ENCODE data around the gene TNFRSF19. TPM values are rescaled to one million over a fixed set of nuclear protein-coding genes. Genes with fewer than 3 reads are reported as not detected.
A peak's percentile ranks its signal among the peaks of the same experiment; 100 is the strongest.

Gene TNFRSF19
- total and polyA plus RNA-seq, 2 experiments from 2014 or later, result 19.8 to 25.3 TPM

DNA sequence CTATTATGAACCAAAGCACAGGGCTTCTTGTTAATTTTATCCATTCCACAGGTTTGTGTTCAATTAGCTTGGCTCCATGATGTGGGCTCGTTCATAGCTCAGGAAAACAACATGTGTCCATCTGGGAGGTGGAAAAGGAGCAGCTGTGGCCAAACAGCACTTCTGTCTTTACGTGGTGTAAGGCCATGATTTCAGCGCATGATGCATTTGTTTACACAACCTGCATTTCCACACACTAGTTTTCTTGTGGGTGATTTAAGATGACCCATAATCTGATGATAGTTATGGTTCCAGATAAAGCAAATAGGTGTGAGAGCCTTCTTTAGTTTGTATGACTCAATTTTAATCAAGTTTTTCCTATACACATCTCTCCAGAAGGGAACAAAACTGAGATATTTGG lies 101.7 kb downstream of the TNFRSF19 start:
- H3K36me3 ChIP-seq (replicated peaks; ENCODE audit: insufficient read depth, low read depth), result no peaks in the 10 kb centered on the region
- no peak overlapping the region for H3K4me2 ChIP-seq
- H3K79me2 ChIP-seq, result no peaks in the 10 kb centered on the region
- no peak for DNase-seq (ENCODE audit: low spot score)
- no peaks in the 10 kb centered on the region for H3K9me3 ChIP-seq (ENCODE audit: low read depth)
- no peaks in the 10 kb centered on the region for H3K27me3 ChIP-seq
- 84% methylated on average over 3 of the region's 3 CpGs for WGBS (ENCODE audit: low lambda C conversion rate, missing lambda C conversion rate)
- H3K4me3 ChIP-seq, result no peak overlapping the region
- H3K4me1 ChIP-seq (ENCODE audit: insufficient read depth), result peaks cover 18% of the 10 kb centered on the region
- H3K9me2 ChIP-seq (replicated peaks; ENCODE audit: insufficient read depth), result no peaks in the 10 kb centered on the region
- no peaks in the 10 kb centered on the region for H4K20me1 ChIP-seq (ENCODE audit: insufficient read depth, poor library complexity, severe bottlenecking)
- H3K27ac ChIP-seq, result peak overlapping the region; percentile 42
- TF ChIP-seq, protein P1, sequence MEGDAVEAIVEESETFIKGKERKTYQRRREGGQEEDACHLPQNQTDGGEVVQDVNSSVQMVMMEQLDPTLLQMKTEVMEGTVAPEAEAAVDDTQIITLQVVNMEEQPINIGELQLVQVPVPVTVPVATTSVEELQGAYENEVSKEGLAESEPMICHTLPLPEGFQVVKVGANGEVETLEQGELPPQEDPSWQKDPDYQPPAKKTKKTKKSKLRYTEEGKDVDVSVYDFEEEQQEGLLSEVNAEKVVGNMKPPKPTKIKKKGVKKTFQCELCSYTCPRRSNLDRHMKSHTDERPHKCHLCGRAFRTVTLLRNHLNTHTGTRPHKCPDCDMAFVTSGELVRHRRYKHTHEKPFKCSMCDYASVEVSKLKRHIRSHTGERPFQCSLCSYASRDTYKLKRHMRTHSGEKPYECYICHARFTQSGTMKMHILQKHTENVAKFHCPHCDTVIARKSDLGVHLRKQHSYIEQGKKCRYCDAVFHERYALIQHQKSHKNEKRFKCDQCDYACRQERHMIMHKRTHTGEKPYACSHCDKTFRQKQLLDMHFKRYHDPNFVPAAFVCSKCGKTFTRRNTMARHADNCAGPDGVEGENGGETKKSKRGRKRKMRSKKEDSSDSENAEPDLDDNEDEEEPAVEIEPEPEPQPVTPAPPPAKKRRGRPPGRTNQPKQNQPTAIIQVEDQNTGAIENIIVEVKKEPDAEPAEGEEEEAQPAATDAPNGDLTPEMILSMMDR (IDR thresholded peaks at IDR 0.05; ENCODE audit: poor library complexity), result no peak
- TF ChIP-seq EZH2phosphoT487 (IDR thresholded peaks at IDR 0.05; ENCODE audit: low read depth, severe bottlenecking, unreplicated experiment), result no peak
- no peak for TF ChIP-seq EZH2 (IDR thresholded peaks at IDR 0.05; ENCODE audit: borderline replicate concordance)
- H2AFZ ChIP-seq, result no peak overlapping the region

DNA sequence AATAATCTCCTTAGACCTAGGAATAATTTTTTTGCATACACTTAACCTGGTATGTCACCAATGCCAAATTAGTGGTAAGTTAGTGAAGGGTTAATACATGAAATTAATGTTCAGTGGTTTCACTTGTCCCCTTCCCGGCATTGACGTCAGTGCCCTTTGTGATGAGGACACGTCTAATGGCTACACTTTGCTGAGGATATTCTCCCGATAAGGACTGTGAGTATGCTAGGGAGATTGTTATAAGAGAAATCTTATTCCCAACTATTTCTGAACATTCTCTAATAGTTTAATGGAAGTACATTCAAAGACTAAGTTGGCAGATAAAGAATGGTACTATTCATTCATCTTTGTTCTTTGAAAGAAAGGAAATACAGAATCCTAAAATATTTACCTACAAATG lies 102.4 kb downstream of the TNFRSF19 start:
- Histone ChIP-seq H3K9me2 (replicated peaks; ENCODE audit: insufficient read depth) (no peaks in the 10 kb centered on the region), H3K9me3 (ENCODE audit: low read depth) (no peaks in the 10 kb centered on the region), H4K20me1 (ENCODE audit: insufficient read depth, poor library complexity, severe bottlenecking) (no peaks in the 10 kb centered on the region), H3K27me3 (no peaks in the 10 kb centered on the region), H3K36me3 (replicated peaks; ENCODE audit: insufficient read depth, low read depth) (no peaks in the 10 kb centered on the region), H3K27ac (peak overlapping the region; percentile 42), H2AFZ (no peak overlapping the region), H3K4me3 (no peak overlapping the region), H3K4me2 (no peak overlapping the region), H3K79me2 (no peaks in the 10 kb centered on the region), H3K4me1 (ENCODE audit: insufficient read depth) (peaks cover 19% of the 10 kb centered on the region)
- DNase-seq (ENCODE audit: low spot score), result no peak
- TF ChIP-seq, protein P1 (IDR thresholded peaks at IDR 0.05; ENCODE audit: poor library complexity), result no peak
- TF ChIP-seq EZH2 (IDR thresholded peaks at IDR 0.05; ENCODE audit: borderline replicate concordance), result no peak
- TF ChIP-seq EZH2phosphoT487 (IDR thresholded peaks at IDR 0.05; ENCODE audit: low read depth, severe bottlenecking, unreplicated experiment), result no peak
- WGBS (ENCODE audit: low lambda C conversion rate, missing lambda C conversion rate), result 66% methylated on average over 4 of the region's 4 CpGs

DNA sequence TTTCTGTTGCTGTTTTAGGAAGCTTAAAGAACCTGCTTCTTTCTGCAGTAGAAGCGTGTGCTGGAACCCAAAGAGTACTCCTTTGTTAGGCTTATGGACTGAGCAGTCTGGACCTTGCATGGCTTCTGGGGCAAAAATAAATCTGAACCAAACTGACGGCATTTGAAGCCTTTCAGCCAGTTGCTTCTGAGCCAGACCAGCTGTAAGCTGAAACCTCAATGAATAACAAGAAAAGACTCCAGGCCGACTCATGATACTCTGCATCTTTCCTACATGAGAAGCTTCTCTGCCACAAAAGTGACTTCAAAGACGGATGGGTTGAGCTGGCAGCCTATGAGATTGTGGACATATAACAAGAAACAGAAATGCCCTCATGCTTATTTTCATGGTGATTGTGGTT lies 103.1 kb downstream of the TNFRSF19 start:
- no peaks in the 10 kb centered on the region for H3K9me2 ChIP-seq (replicated peaks; ENCODE audit: insufficient read depth)
- no peaks in the 10 kb centered on the region for H3K36me3 ChIP-seq (replicated peaks; ENCODE audit: insufficient read depth, low read depth)
- H3K27me3 ChIP-seq, result no peaks in the 10 kb centered on the region
- no peak overlapping the region for H3K4me3 ChIP-seq
- no peaks in the 10 kb centered on the region for H3K79me2 ChIP-seq
- DNase-seq (ENCODE audit: low spot score), result peak; percentile 49
- 52% methylated on average over 4 of the region's 4 CpGs for WGBS (ENCODE audit: low lambda C conversion rate, missing lambda C conversion rate)
- no peaks in the 10 kb centered on the region for H4K20me1 ChIP-seq (ENCODE audit: insufficient read depth, poor library complexity, severe bottlenecking)
- H2AFZ ChIP-seq, result no peak overlapping the region
- peak overlapping the region; percentile 53 for H3K27ac ChIP-seq
- peaks cover 19% of the 10 kb centered on the region for H3K4me1 ChIP-seq (ENCODE audit: insufficient read depth)
- peak overlapping the region; percentile 10 for H3K4me2 ChIP-seq
- no peak for TF ChIP-seq EZH2phosphoT487 (IDR thresholded peaks at IDR 0.05; ENCODE audit: low read depth, severe bottlenecking, unreplicated experiment)
- TF ChIP-seq, protein P1 (IDR thresholded peaks at IDR 0.05; ENCODE audit: poor library complexity), result no peak
- no peak for TF ChIP-seq EZH2 (IDR thresholded peaks at IDR 0.05; ENCODE audit: borderline replicate concordance)
- no peaks in the 10 kb centered on the region for H3K9me3 ChIP-seq (ENCODE audit: low read depth)
